Small intestine (tissue), 7 donors: Measurements from ENCODE around the gene PHYHIPL. TPM values are rescaled to one million over a fixed set of nuclear protein-coding genes. Genes with fewer than 3 reads are reported as not detected.

Experiments used
- DNase-seq, 2 donors: peaks; one replicate each; pipeline versions ENCODE4 v3.0.0 to v3.0.0-alpha.2; 2013
- FAIRE-seq: peaks from 2 replicates; lab custom pipeline; 2012; peaks lifted over from hg19 to GRCh38; lab: Jason Lieb, UNC
- H3K27ac ChIP-seq, 3 donors: one replicate each; pipeline ENCODE4 v1.5.1; 2013; ENCODE audit warnings: low read length in 2 of 3, mild to moderate bottlenecking in 2 of 3, control low read depth in 1 of 3, inconsistent platforms in 1 of 3, low read depth in 1 of 3, moderate library complexity in 1 of 3
- H3K27me3 ChIP-seq, 3 donors: one replicate each; pipeline ENCODE4 v1.6.1; 2013; ENCODE audit warnings: low read length in 3 of 3, inconsistent platforms in 1 of 3; ENCODE audit not compliant: control insufficient read depth in 3 of 3, insufficient read depth in 3 of 3
- H3K36me3 ChIP-seq, 3 donors: one replicate each; pipeline ENCODE4 v1.6.1; 2013; ENCODE audit warnings: low read length in 3 of 3, inconsistent platforms in 1 of 3, low read depth in 1 of 3, mild to moderate bottlenecking in 1 of 3, moderate library complexity in 1 of 3; ENCODE audit not compliant: control insufficient read depth in 3 of 3, insufficient read depth in 2 of 3
- H3K4me1 ChIP-seq, 3 donors: one replicate each; pipeline ENCODE4 v1.6.1; 2013; ENCODE audit warnings: low read length in 2 of 3, inconsistent platforms in 1 of 3, low read depth in 1 of 3, mild to moderate bottlenecking in 1 of 3, moderate library complexity in 1 of 3; ENCODE audit not compliant: control insufficient read depth in 3 of 3, insufficient read depth in 2 of 3
- H3K4me3 ChIP-seq, 3 donors: one replicate each; pipeline ENCODE4 v1.5.1; 2013; ENCODE audit warnings: low read length in 3 of 3, control low read depth in 1 of 3, inconsistent platforms in 1 of 3, low read depth in 1 of 3, mild to moderate bottlenecking in 1 of 3, moderate library complexity in 1 of 3
- H3K9me3 ChIP-seq, 2 donors: one replicate each; pipeline ENCODE4 v1.6.1; 2013; ENCODE audit warnings: low read depth in 1 of 2, low read length in 1 of 2; ENCODE audit not compliant: control insufficient read depth in 2 of 2, insufficient read depth in 1 of 2
- WGBS, 3 donors: extraction: QIAGEN DNeasy Blood & Tissue Kit; methylation state at CpG; one replicate each; pipeline ENCODE4 v1.1.7; 2013; 5-methylcytosine and 5-hydroxymethylcytosine counted together
- polyA plus RNA-seq, 4 donors: library from polyadenylated mRNA; stranded (reverse) in 3 of 4; unstranded in 1 of 4; fragments of 200-250 nt in 3 of 4; fragments of 120-200 nt in 1 of 4; gene quantifications; one replicate each; pipeline versions ENCODE4 v1.2.1 to v1.2.3, GENCODE V29; 2013
- donor health status: healthy with polysubstance abuse.
- donor health status: control.
- donor health status: control.
- donor health status: Bipolar disorder and iron deficiency.
- donor health status: healthy.

PHYHIPL gene
- polyA plus RNA-seq, 4 donors, result 7.0 to 19.7 (median 15.1) TPM

DNA sequence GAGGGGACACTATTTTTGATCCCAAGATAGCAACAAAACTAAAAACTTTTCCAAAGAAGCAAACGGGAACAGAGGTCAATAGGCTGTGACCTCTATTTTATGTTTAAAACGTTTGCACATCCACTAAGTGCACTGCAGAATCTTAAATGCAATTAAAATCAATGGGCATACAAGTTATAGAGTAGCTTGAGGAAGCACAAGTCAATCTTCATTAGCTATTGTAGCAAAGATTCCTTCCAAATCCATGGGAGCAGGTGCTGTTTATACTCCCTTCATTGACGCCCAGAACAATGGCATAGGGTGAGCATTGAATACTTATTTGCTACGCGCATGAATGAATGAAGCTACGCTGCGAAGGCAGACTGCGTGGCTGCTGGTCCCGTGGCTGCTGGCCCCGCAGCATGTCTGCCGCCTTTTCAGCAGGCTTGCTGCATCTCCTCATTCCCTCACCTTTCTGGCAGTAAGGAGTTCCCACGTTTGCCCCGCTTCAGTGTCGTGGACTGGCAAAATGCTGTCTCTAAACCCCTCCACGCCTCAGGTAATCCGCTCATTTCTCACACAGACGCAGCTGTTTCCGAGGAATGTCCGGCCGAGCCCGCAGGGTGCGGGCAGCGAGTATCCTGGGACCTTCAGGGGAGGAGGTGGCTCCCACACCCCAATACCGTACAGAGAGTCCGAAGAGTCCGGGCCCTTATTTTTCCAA lies 754 bp upstream of the PHYHIPL start:
- no peaks in the 10 kb centered on the region for H3K36me3 ChIP-seq
- peaks cover 0 to 6% (median 4%) of the 10 kb centered on the region in 3 donors for H3K4me1 ChIP-seq
- WGBS, 3 donors, result 5 to 10% (median 6%) methylated on average over 26 of the region's 26 CpGs
- peak overlapping the region in 2 of 3 donors; percentile 84 to 85 for H3K4me3 ChIP-seq
- FAIRE-seq (no peak), DNase-seq (peak; percentile 59 to 69)
- peak overlapping the region; percentile 42 to 92 (median 72) for H3K27ac ChIP-seq
- H3K27me3 ChIP-seq, result peaks cover 0 to 10% (median 3%) of the 10 kb centered on the region in 3 donors
- H3K9me3 ChIP-seq, result no peaks in the 10 kb centered on the region

DNA sequence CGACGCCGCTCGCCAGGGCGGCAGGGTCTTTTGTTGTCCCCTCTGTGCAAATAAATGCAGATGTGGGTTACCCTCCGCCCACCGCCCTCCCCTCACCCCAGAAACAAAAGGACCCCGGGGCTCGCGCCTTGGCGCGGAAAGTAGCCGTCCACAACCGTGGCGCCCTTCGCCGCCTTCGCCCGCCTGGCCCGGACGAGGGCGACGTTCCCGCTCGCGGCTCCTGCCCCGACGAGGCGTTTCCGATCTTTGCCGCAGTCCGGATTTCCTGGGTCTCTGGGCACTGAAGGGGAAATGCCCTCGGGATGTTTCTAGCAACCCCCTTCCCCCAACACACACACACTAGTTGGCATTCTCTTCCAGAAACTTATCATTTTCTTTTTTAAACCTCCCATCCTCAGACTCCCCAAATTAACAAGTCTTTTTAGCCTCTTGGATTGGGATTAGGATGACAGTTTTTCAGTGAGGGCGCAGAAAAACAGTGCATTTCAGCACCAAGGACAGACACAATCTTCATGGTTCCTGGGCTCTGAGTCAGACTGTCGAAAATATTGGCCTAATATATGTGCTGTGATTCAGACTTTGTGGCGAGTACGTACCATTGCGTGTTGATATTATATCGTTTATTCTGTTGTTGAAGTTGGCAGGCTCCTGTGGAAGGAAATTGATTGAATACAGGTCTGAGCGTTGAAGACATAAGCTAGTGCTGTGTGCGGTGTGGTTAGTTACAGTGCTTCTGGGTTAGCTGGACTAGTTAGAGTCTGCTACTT lies 771 bp downstream of the PHYHIPL start:
- peak overlapping the region in 2 of 3 donors; percentile 84 to 88 for H3K4me3 ChIP-seq
- DNase-seq (peak; percentile 81 to 88), FAIRE-seq (no peak)
- peaks cover 0 to 10% (median 3%) of the 10 kb centered on the region in 3 donors for H3K27me3 ChIP-seq
- H3K36me3 ChIP-seq, result no peaks in the 10 kb centered on the region
- peaks cover 0 to 6% (median 4%) of the 10 kb centered on the region in 3 donors for H3K4me1 ChIP-seq
- H3K9me3 ChIP-seq, result no peaks in the 10 kb centered on the region
- peak overlapping the region; percentile 72 to 94 (median 73) for H3K27ac ChIP-seq
- WGBS, 3 donors, result 4 to 5% (median 5%) methylated on average over 34 to 41 of the region's 41 CpGs

DNA sequence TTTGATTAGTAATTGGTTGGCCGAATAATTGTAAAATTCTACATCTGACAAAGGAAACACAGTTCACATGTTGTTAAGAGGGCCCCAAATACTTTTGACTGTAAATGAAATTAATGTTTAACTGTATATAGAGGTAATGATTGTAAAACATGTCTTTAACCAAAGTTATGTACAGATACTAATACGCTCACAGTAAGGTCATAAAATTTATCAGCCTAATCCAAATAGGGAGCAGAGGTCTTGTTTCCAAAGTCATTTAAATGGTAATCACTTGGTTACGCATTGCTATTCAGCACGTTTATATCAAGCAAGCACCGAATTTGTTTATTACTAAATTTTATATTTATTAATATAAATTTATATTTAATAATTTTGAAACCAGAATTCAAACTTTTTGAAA lies 1.4 kb downstream of the PHYHIPL start:
- 14 to 52% (median 33%) methylated on average over 5 of the region's 5 CpGs for WGBS, 3 donors
- Histone ChIP-seq H3K4me1 (peaks cover 0 to 6% (median 3%) of the 10 kb centered on the region in 3 donors), H3K27ac (peak overlapping the region in 2 of 3 donors; percentile 72 to 94), H3K4me3 (peak overlapping the region in 2 of 3 donors; percentile 34 to 88), H3K27me3 (peaks cover 0 to 10% (median 3%) of the 10 kb centered on the region in 3 donors), H3K9me3 (no peaks in the 10 kb centered on the region), H3K36me3 (no peaks in the 10 kb centered on the region)
- FAIRE-seq (peak; percentile 82), DNase-seq (peak in 1 of 2 donors; percentile 80)

DNA sequence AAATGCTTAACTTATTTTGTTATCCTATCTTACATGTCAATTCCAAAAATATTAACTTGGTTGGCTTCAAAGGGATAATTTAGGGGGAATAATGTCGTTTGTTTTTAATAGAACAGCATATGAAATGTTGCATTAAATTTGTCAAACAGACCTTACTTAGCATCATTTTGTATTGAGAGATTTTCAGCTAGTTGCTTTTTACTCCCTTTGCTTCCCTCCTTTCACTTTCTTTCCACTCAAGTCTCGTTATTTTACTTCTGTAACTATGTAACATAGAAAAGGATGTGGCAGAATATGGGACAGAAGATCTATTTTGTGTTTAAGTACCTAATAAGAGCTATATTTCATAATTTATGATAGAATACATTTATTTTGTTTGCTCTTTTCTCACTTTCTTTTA lies 2.6 kb downstream of the PHYHIPL start:
- H3K36me3 ChIP-seq, result no peaks in the 10 kb centered on the region
- WGBS, 3 donors, result 9 to 53% (median 15%) methylated on average over 2 of the region's 2 CpGs
- FAIRE-seq (no peak), DNase-seq (peak in 1 of 2 donors; percentile 13)
- peaks cover 0 to 2% (median 0%) of the 10 kb centered on the region in 3 donors for H3K4me1 ChIP-seq
- H3K27me3 ChIP-seq, result peaks cover 0 to 10% (median 3%) of the 10 kb centered on the region in 3 donors
- no peaks in the 10 kb centered on the region for H3K9me3 ChIP-seq
- H3K4me3 ChIP-seq, result no peak overlapping the region
- H3K27ac ChIP-seq, result no peak overlapping the region

DNA sequence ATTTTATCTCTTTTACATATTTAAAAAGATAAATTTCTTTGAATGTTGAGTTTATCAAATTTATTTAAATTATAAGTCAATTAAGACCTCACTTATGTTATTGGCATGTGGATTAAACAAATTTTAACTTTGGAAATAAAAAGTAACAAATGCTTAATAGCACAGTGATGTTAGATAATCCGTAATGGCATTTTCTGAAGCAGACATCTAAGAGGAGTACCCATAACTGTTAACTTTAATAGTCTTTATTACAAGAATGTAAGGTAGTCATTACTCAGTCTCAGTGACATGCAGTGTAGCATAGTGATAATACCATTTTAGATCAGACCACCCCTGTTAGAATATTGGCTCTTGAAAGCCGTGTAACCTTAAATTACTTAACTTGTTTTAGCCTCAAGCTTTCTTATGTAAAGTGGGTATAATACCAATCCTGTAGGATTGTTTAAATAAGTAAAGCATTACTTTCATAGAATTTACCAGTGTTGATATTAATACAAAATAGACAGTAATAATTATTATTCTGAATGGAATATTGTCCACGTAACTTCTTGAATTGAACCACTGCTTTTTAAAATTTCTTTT lies 4.3 kb downstream of the PHYHIPL start:
- H3K36me3 ChIP-seq, result no peaks in the 10 kb centered on the region
- DNase-seq, result no peak
- no peaks in the 10 kb centered on the region for H3K9me3 ChIP-seq
- H3K4me1 ChIP-seq, result peaks cover 0 to 2% (median 0%) of the 10 kb centered on the region in 3 donors
- WGBS, 3 donors, result 45 to 68% (median 56%) methylated on average over 3 of the region's 3 CpGs
- no peak overlapping the region for H3K4me3 ChIP-seq
- no peak overlapping the region for H3K27ac ChIP-seq
- peak; percentile 71 for FAIRE-seq
- H3K27me3 ChIP-seq, result peaks cover 0 to 9% (median 3%) of the 10 kb centered on the region in 3 donors

DNA sequence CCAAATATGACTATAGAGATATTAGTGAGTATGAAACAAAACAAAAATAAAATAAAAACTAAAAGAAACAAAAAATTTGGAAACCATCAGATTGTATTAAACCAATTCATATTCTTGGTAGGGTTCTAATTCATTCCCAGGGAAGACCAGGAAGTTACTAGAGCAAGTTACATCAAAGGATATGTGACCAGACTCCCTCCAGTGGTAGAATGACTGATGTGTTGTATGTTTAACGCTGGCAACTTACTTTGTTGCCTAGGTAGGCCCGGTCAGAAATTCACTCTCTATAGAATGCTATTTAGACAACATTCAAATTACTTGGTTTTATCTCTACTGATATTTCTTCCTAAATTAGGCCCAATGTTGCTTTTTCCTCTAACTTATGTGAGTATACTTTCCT lies 5.2 kb downstream of the PHYHIPL start:
- no peaks in the 10 kb centered on the region for H3K36me3 ChIP-seq
- peaks cover 0 to 2% (median 0%) of the 10 kb centered on the region in 3 donors for H3K4me1 ChIP-seq
- H3K9me3 ChIP-seq, result no peaks in the 10 kb centered on the region
- DNase-seq, result peak; percentile 79 to 82
- WGBS, 3 donors, result 5 to 15% (median 13%) methylated on average over 2 of the region's 2 CpGs
- H3K27ac ChIP-seq, result no peak overlapping the region
- FAIRE-seq, result peak; percentile 88
- H3K4me3 ChIP-seq, result no peak overlapping the region
- peaks cover 0 to 3% (median 2%) of the 10 kb centered on the region in 3 donors for H3K27me3 ChIP-seq

DNA sequence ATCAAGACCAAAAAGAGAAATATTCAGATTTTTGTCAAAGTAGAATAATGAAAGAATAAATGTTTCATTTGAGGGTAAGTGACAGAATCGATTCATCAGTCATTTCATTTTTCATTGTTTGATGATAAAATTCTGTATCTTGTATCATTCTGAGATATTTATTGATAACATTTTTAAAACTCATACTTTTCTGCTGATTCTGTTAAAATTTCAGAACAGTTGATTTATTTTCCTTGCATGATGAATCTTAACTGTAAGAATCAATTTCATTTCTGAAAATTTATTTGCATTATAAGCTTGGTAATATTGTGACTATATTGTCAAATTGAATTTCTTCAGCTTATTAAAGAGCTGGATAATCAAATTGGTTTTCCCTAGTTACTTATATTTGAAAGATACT lies 13.9 kb downstream of the PHYHIPL start:
- H3K4me3 ChIP-seq, result no peak overlapping the region
- H3K27ac ChIP-seq, result no peak overlapping the region
- H3K36me3 ChIP-seq, result no peaks in the 10 kb centered on the region
- 76 to 91% (median 90%) methylated on average over 1 of the region's 1 CpG for WGBS, 3 donors
- FAIRE-seq (no peak), DNase-seq (no peak)
- H3K9me3 ChIP-seq, result no peaks in the 10 kb centered on the region
- no peaks in the 10 kb centered on the region for H3K27me3 ChIP-seq
- no peaks in the 10 kb centered on the region for H3K4me1 ChIP-seq

DNA sequence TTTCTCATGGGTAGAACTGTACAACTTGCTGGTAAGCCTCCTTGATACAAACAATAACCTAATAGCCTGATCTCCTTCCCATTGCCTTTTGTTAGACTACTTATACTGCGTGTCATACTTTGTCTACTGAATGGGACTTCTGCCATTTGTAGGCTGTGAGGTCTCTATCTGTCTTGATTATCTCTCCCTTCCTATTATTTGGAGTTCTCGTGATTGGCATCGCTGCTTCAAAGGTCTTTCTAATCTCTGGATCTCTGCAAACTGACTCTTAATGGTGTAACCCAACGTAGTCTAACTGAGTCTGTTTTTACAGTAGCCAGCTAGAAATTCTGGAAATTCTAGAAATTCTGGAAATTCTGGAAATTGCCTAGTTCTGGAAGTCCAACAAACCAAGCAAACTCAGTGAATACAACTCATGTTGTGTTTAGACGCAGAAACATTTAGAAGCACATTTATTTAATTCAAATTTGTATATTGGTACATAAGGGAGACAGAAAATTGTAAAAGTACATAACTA lies 29.8 kb downstream of the PHYHIPL start:
- no peaks in the 10 kb centered on the region for H3K9me3 ChIP-seq
- no peak overlapping the region for H3K27ac ChIP-seq
- WGBS, 3 donors, result 85 to 88% (median 87%) methylated on average over 5 of the region's 5 CpGs
- no peaks in the 10 kb centered on the region for H3K27me3 ChIP-seq
- H3K36me3 ChIP-seq, result peaks cover 0 to 15% (median 3%) of the 10 kb centered on the region in 3 donors
- DNase-seq (no peak), FAIRE-seq (no peak)
- H3K4me1 ChIP-seq, result no peaks in the 10 kb centered on the region
- H3K4me3 ChIP-seq, result no peak overlapping the region
